Measurements from ENCODE around the gene ATF6. TPM values are rescaled to one million over a fixed set of nuclear protein-coding genes. Genes with fewer than 3 reads are reported as not detected.

ATF6 gene
- total and polyA plus RNA-seq, 9 of the 15 experiments (the other 6 are each of a cell fraction or from before 2014, with no cell fraction given): 11.7 to 32.4 (median 20.4) TPM

GRCh38 chr1:161983725-161984124 is 217.6 kb downstream of the ATF6 start:
- no peaks in the 10 kb centered on the region for H3K9me3 ChIP-seq (replicated peaks; ENCODE audit: control insufficient read depth, insufficient read depth, low read depth, low read length)
- H3K4me1 ChIP-seq (replicated peaks in 1 of 2; ENCODE audit: control insufficient read depth in 2 of 2, insufficient read depth in 2 of 2, low read length in 2 of 2): peaks cover 0 to 8% of the 10 kb centered on the region in 2 experiments; a peak in 2 of 5 replicates
- H3K79me2 ChIP-seq (ENCODE audit: control insufficient read depth, insufficient read depth, low read length): no peaks in the 10 kb centered on the region
- H3K9ac ChIP-seq (ENCODE audit: insufficient read depth in 1 of 2, low read depth in 2 of 2, low read length in 2 of 2): peak overlapping the region in 1 of 2 experiments; percentile 5; a peak in 1 of 4 replicates
- H3K27ac ChIP-seq (ENCODE audit: extremely low read depth, low read depth, low read length): no peak overlapping the region
- H4K20me1 ChIP-seq (replicated peaks; ENCODE audit: control insufficient read depth, insufficient read depth, low read length): no peaks in the 10 kb centered on the region
- CTCF ChIA-PET (ENCODE audit: low intra/inter-chr PET ratio): no interaction called here
- peak overlapping the region; percentile 46 for H2AFZ ChIP-seq (ENCODE audit: low read depth, low read length)
- TF ChIP-seq TARDBP (IDR thresholded peaks at IDR 0.05): no peak
- peak; percentile 44; the same call in 1 of the 2 replicates for TF ChIP-seq MGA (IDR thresholded peaks at IDR 0.05)
- no peak for TF ChIP-seq ELF4 (CRISPR knock-in tag; IDR thresholded peaks at IDR 0.05)
- in situ Hi-C loops (cut with MboI) (no loop called here), intact Hi-C loops (cut with micrococcal nuclease) (no loop called here)
- no TSS peak for BruUV-seq (replicated peaks)
- FAIRE-seq: no peak
- POLR2A ChIA-PET: interaction anchor here (0.7 to 1.6 kb wide), 3 partner anchors 20 to 217 kb away, joined by 4 to 5 read pairs (median 4); no protein-coding TSS in a partner anchor
- WGBS (ENCODE audit: insufficient coverage, low coverage, missing lambda C conversion rate): 19% methylated on average over 22 of the region's 22 CpGs
- ATAC-seq: peak; percentile 29; the same call in 2 of the 3 replicates
- no peaks in the 10 kb centered on the region for H3K36me3 ChIP-seq (ENCODE audit: control insufficient read depth, insufficient read depth, low read length)
- no peak overlapping the region for H3K4me3 ChIP-seq
- DNase-seq (ENCODE audit: extremely low read depth in 1 of 4, low spot score in 3 of 4): no peak
- H3K27me3 ChIP-seq (ENCODE audit: control insufficient read depth in 2 of 2, insufficient read depth in 2 of 2, low read length in 2 of 2): peaks cover 9 to 66% of the 10 kb centered on the region in 2 experiments
- peak overlapping the region; percentile 26; the same call in 1 of the 2 replicates for H3K4me2 ChIP-seq (ENCODE audit: insufficient read depth, low read length)
- no peaks in the 10 kb centered on the region for H3K9me1 ChIP-seq (ENCODE audit: control insufficient read depth, insufficient read depth, low read length)
